ENCODE results near the gene P2RX6. TPM values are rescaled to one million over a fixed set of nuclear protein-coding genes. Genes with fewer than 3 reads are reported as not detected.

Gene P2RX6
- total and polyA plus RNA-seq, 9 of the 15 experiments (the other 6 are each of a cell fraction or from before 2014, with no cell fraction given) = 0.01 to 3.9 (median 1.5) TPM; not detected in 1

DNA sequence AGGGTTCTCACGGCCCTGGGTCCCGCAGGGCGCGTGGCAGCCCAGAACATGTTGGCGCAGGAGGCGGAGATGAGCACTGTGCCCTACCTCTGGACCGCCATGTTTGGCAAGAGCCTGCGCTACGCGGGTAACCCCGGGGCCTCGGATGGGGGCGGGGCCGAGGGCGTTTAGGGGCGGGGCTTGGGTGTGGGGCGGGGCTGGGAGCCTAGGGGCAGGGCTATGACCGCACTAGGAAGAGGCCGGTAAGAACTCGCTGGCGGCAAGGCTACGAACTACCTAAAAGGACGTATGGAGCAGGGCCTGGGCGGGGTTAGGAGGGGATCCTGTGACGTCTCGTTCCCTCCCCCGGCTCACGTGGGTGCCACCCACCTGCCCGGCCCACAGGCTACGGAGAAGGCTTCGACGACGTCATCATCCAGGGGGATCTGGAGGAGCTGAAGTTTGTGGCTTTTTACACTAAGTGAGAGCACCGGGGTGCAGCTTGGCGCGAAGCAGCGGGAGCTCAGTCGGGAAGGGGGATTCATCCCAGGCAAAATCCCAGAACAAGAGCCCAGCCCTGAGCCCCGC, 35.6 kb upstream of the P2RX6 start (continued):
- TF ChIP-seq, protein P1, sequence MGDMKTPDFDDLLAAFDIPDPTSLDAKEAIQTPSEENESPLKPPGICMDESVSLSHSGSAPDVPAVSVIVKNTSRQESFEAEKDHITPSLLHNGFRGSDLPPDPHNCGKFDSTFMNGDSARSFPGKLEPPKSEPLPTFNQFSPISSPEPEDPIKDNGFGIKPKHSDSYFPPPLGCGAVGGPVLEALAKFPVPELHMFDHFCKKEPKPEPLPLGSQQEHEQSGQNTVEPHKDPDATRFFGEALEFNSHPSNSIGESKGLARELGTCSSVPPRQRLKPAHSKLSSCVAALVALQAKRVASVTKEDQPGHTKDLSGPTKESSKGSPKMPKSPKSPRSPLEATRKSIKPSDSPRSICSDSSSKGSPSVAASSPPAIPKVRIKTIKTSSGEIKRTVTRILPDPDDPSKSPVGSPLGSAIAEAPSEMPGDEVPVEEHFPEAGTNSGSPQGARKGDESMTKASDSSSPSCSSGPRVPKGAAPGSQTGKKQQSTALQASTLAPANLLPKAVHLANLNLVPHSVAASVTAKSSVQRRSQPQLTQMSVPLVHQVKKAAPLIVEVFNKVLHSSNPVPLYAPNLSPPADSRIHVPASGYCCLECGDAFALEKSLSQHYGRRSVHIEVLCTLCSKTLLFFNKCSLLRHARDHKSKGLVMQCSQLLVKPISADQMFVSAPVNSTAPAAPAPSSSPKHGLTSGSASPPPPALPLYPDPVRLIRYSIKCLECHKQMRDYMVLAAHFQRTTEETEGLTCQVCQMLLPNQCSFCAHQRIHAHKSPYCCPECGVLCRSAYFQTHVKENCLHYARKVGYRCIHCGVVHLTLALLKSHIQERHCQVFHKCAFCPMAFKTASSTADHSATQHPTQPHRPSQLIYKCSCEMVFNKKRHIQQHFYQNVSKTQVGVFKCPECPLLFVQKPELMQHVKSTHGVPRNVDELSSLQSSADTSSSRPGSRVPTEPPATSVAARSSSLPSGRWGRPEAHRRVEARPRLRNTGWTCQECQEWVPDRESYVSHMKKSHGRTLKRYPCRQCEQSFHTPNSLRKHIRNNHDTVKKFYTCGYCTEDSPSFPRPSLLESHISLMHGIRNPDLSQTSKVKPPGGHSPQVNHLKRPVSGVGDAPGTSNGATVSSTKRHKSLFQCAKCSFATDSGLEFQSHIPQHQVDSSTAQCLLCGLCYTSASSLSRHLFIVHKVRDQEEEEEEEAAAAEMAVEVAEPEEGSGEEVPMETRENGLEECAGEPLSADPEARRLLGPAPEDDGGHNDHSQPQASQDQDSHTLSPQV (IDR thresholded peaks at IDR 0.05) = no peak
- TF ChIP-seq YY1 (IDR thresholded peaks at IDR 0.05; ENCODE audit: borderline replicate concordance in 1 of 3, control insufficient read depth in 1 of 3, extremely low read depth in 1 of 3, insufficient read depth in 3 of 3, insufficient read length in 1 of 3, insufficient replicate concordance in 2 of 3, low read depth in 1 of 3, low read length in 2 of 3) (peak in 2 of 3 experiments; percentile 16 to 75), ZNF583 (CRISPR knock-in tag; IDR thresholded peaks at IDR 0.05) (0 out of 2 replicates have a peak, but pooled peaks have one; percentile 37), JUND (IDR thresholded peaks at IDR 0.05; ENCODE audit: borderline replicate concordance, low read depth, low read length) (peak; percentile 63), JUND (tag; IDR thresholded peaks at IDR 0.05; ENCODE audit: borderline replicate concordance, low read depth, low read length) (0 out of 3 replicates have a peak, but pooled peaks have one; percentile 39), JUNB (CRISPR knock-in tag; conservative IDR thresholded peaks at IDR 0.05) (peak; percentile 46; the same call in 1 of the 2 replicates), CSDE1 (IDR thresholded peaks at IDR 0.05) (no peak), SP2 (IDR thresholded peaks at IDR 0.05; ENCODE audit: extremely low read depth, low read depth, low read length, poor library complexity, severe bottlenecking) (peak; percentile 1)
- TF ChIP-seq, protein P2, sequence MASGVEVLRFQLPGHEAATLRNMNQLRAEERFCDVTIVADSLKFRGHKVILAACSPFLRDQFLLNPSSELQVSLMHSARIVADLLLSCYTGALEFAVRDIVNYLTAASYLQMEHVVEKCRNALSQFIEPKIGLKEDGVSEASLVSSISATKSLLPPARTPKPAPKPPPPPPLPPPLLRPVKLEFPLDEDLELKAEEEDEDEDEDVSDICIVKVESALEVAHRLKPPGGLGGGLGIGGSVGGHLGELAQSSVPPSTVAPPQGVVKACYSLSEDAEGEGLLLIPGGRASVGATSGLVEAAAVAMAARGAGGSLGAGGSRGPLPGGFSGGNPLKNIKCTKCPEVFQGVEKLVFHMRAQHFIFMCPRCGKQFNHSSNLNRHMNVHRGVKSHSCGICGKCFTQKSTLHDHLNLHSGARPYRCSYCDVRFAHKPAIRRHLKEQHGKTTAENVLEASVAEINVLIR (CRISPR knock-in tag; IDR thresholded peaks at IDR 0.05) = peak; percentile 11; the same call in 1 of the 2 replicates
- TF ChIP-seq, protein P3, sequence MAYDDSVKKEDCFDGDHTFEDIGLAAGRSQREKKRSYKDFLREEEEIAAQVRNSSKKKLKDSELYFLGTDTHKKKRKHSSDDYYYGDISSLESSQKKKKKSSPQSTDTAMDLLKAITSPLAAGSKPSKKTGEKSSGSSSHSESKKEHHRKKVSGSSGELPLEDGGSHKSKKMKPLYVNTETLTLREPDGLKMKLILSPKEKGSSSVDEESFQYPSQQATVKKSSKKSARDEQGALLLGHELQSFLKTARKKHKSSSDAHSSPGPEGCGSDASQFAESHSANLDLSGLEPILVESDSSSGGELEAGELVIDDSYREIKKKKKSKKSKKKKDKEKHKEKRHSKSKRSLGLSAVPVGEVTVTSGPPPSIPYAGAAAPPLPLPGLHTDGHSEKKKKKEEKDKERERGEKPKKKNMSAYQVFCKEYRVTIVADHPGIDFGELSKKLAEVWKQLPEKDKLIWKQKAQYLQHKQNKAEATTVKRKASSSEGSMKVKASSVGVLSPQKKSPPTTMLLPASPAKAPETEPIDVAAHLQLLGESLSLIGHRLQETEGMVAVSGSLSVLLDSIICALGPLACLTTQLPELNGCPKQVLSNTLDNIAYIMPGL (CRISPR knock-in tag; IDR thresholded peaks at IDR 0.05) = 0 out of 2 replicates have a peak, but pooled peaks have one; percentile 15

Data from K562 (cell line).